Fibroblast of villous mesenchyme (primary cell): ENCODE measurements around the gene ATE1. TPM values are rescaled to one million over a fixed set of nuclear protein-coding genes. Genes with fewer than 3 reads are reported as not detected.
A peak's percentile ranks its signal among the peaks of the same experiment; 100 is the strongest.

Experiments
- DNase-seq: peaks from one replicate; pipeline ENCODE4 v3.0.0-alpha.2; 2010; ENCODE audit warnings: low read depth
- H3K4me3 ChIP-seq: 2 replicates; pipeline ENCODE4 v1.5.1; 2011; ENCODE audit warnings: low read depth, mild to moderate bottlenecking, low read length
- total RNA-seq: library from RNA; depleted of rRNA; stranded (reverse); fragments of >200 nt; gene quantifications from 2 replicates; pipeline ENCODE4 v1.2.3, GENCODE V29; 2012
- TF ChIP-seq, protein P1 (sequence below): IDR thresholded peaks from 2 replicates; pipeline ENCODE4 v1.5.1; 2012; ENCODE audit warnings: low read depth, mild to moderate bottlenecking, low read length; ENCODE audit not compliant: insufficient read depth

ATE1 gene
- total RNA-seq, 1 donor: 33.2 TPM

DNA sequence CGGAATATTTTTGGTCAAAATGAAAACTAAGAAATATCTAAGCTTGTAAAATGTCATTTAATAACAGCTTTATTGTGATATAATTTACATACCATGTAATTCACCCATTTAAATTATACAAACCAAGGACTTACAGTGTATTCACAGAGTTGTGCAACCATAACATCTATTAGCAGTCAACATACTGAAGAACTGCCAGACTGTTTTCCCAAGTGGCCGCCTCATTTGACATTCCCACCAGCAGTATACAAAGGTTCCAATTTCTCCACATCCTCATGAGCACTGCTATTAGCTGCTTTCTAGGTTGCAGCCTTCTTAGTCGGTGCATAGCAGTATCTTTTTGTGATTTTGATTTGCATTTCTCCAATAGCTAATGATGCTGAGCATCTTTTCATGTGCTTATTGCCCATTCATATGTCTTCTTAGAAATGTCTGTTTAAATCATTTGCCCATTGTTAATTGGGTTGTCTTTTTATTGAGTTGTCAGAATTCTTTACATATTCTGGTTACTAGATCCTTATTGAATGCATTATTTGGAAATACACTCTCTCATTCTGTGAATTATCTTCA is 176.6 kb downstream of the ATE1 start:
- TF ChIP-seq, protein P1, sequence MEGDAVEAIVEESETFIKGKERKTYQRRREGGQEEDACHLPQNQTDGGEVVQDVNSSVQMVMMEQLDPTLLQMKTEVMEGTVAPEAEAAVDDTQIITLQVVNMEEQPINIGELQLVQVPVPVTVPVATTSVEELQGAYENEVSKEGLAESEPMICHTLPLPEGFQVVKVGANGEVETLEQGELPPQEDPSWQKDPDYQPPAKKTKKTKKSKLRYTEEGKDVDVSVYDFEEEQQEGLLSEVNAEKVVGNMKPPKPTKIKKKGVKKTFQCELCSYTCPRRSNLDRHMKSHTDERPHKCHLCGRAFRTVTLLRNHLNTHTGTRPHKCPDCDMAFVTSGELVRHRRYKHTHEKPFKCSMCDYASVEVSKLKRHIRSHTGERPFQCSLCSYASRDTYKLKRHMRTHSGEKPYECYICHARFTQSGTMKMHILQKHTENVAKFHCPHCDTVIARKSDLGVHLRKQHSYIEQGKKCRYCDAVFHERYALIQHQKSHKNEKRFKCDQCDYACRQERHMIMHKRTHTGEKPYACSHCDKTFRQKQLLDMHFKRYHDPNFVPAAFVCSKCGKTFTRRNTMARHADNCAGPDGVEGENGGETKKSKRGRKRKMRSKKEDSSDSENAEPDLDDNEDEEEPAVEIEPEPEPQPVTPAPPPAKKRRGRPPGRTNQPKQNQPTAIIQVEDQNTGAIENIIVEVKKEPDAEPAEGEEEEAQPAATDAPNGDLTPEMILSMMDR: no peak
- H3K4me3 ChIP-seq: no peak overlapping the region
- no peak for DNase-seq

DNA sequence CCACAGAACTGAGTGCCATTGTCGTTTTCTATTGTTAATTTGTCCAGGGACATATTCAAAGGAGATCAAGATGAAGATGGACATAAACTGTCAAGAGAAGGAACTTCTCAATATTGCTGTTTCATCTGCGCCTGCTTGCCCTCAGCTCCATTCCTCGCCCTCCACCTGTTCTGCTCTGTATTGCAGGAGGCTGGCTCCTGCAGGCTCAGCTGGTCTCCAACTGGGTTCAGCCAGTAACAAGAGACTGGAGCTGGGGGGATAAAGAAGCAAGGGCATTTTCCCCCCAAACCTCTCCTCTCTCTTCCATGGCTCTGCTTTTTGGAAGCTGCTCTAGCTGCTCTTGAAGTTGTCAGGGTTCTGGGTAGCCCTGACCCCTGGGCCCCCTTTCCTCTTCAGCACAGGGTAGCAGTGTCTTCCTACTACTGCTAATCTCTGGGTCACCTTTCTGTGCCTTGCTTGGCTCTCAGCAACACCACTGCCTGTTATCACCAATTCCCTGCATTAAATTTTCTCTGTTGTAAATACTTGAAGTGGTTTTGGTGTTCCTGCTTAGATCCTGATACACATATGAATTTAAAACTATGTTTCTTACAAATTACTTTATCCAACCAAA is 180.6 kb downstream of the ATE1 start:
- DNase-seq: no peak
- H3K4me3 ChIP-seq: no peak overlapping the region
- TF ChIP-seq, protein P1: no peak

DNA sequence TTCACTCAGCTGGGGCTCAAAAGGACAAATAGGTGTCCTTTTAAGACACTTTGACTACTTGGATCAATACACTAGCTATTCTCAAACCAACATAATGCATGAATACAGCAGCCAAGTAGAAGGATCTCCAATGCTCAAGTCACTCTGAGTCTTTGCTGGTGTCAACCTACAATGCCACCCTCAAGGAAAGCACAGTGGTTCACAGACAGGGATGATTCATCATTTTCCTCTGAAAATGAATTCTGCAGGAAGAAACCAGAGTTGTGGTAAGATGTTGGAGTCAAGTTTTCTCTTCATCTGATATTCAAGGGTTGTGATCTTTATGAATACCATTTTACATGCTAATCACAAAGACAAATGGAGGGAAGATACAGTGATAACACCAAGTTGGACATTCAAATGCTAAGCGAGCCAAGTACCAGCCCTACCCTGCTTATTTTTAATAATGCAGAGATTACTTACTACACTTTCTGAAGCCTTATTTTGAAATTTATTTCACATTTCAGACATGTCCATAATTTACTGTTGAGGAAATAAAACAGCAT is 186.5 kb downstream of the ATE1 start:
- TF ChIP-seq, protein P1: no peak
- H3K4me3 ChIP-seq: no peak overlapping the region
- no peak for DNase-seq

DNA sequence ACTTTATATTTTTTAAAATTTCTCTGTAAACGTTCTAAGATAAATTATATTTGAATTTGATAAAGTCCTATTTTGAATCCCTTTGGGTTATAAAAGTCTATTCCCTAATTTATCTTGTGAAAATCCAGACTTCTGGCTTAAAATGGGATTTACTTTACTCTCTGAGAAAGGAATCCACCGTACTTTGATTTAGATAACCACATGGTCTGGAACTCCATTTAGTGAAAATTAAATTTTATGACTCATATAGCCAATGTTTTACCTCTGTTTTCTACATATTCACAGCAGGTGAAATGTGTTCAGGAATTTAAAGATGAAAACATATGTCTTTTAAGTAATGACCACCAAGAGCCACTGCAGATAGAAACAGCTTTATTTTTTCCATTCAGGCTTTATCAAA is 187.8 kb downstream of the ATE1 start:
- no peak for DNase-seq

DNA sequence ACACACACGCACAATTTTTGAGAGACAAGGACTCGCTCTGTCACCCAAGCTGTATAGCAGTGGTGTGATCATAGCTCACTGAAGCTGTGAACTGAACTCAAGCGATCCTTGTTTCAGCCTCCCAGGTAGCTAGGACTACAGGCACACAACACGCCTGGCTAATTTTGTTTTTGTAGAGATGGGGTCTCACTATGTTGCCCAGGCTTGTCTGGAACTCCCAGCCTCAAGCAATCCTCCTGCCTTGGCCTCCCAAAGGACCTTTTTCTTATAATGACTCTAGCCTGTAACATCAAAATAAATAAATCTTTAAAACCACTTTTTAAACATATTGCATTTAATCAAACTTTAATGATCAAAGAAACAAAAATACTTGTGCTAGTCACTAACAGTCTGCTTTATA is 188.7 kb downstream of the ATE1 start:
- no peak overlapping the region for H3K4me3 ChIP-seq
- DNase-seq: no peak
- TF ChIP-seq, protein P1: no peak

More for the DNA sequence above, 187.8 kb downstream of the ATE1 start:
- TF ChIP-seq, protein P1: no peak
- no peak overlapping the region for H3K4me3 ChIP-seq

DNA sequence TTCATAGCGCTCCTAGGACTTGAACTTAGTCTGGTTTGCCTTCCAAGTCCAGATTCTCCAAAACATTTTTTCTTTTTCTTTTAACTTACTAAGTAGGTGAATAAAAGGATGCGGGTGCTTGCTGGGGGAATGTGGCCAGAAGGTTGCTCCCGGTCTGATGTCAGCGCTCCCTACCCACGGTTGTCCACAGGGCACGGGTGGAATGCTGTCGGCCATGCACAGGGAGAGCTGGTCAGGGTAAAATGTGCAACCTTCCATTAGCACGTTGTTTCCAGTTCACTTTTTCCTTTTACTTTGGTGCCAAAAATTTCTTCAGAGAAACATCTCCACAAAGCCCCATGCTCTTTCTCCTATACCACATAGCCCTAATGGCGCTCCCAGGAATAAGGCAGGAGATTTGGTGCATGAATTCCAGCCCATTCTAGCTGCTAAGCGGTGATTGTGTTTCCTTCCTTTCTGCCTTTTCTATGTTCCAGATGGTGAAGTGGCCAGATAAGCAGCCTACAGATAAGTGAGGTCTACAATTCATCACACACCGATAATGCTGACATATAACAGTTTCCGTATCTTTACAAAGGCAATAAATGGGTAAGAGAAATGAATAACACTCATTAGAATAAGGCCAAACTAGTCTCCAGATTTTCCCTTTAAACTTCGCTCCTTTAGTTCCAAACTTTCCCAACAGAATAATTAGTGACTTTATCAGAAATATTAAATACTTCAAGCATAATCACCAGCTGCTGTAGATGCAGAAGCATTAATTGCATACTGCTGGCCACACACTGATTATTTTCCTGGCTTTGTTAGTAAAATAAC is 191.3 kb downstream of the ATE1 start:
- TF ChIP-seq, protein P1: no peak
- DNase-seq: peak; percentile 69

More for the DNA sequence above, 191.3 kb downstream of the ATE1 start:
- H3K4me3 ChIP-seq: no peak overlapping the region
